ENCODE data around the gene ZNF195.

DNA sequence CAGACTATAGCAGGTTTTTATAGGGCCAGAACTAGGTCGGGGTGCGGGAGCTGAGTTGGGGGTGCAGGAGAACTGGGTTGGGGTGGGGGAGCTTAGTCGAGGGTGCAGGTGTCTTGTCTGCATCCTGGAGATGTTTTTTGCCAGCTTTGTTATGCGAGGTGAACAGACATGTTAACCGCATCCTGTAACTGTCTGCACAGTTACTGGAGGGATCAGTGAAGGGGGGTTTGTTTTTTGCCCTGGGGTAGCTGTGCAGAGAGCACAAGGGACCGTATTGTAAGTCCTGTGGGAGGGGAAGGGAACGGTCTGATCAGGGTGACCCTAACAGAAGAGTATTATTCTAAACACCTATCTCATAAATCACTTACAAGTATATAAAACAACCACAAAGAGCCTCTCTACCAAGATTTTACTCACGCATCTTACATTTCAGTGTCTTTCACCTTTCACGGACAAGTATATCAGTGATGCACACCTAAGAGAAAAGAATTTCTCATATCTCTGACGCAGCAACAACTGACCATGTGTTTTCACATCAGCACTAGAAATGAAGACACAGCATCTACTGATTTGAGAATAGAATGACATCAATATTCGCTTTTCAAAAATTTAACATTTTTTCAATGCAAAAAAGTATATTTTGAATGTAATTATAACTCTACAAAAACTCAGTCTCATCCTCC is 20.8 kb downstream of the ZNF195 start:
- TF ChIP-seq, protein P1, sequence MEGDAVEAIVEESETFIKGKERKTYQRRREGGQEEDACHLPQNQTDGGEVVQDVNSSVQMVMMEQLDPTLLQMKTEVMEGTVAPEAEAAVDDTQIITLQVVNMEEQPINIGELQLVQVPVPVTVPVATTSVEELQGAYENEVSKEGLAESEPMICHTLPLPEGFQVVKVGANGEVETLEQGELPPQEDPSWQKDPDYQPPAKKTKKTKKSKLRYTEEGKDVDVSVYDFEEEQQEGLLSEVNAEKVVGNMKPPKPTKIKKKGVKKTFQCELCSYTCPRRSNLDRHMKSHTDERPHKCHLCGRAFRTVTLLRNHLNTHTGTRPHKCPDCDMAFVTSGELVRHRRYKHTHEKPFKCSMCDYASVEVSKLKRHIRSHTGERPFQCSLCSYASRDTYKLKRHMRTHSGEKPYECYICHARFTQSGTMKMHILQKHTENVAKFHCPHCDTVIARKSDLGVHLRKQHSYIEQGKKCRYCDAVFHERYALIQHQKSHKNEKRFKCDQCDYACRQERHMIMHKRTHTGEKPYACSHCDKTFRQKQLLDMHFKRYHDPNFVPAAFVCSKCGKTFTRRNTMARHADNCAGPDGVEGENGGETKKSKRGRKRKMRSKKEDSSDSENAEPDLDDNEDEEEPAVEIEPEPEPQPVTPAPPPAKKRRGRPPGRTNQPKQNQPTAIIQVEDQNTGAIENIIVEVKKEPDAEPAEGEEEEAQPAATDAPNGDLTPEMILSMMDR (IDR thresholded peaks at IDR 0.05): no peak
- TF ChIP-seq POLR2AphosphoS5 (IDR thresholded peaks at IDR 0.05): no peak

Measured in suprapubic skin (tissue), 3 donors.